AG10803 (cell line): ENCODE results near the gene GPT2.

Experiments
- DNase-seq: peaks from one replicate; pipeline ENCODE4 v3.0.0; 2010; ENCODE audit warnings: low read depth
- H3K4me3 ChIP-seq: 2 replicates; pipeline ENCODE4 v1.5.1; 2011; ENCODE audit warnings: mild to moderate bottlenecking, low read length, control low read depth
- TF ChIP-seq, protein P1 (sequence below): conservative IDR thresholded peaks from 2 replicates; pipeline ENCODE4 v1.5.1; 2011; ENCODE audit warnings: mild to moderate bottlenecking, low read length, control low read depth, inconsistent platforms

Gene GPT2

DNA sequence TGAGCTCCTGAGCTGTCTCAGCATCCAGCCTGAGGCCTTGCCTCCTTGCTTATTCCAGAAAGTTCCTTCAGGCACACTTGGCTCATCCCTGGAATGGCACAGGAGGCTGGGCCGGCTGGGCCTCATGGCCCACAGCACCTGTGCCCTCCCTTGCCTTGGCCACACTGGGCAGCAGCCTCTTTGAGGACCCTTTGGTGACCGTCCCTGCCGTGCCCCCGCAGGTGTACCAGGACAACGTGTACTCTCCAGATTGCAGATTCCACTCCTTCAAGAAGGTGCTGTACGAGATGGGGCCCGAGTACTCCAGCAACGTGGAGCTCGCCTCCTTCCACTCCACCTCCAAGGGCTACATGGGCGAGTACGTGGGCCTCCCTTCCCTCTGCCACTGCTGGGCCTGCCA lies 34.2 kb downstream of the GPT2 start:
- no peak for DNase-seq
- TF ChIP-seq, protein P1, sequence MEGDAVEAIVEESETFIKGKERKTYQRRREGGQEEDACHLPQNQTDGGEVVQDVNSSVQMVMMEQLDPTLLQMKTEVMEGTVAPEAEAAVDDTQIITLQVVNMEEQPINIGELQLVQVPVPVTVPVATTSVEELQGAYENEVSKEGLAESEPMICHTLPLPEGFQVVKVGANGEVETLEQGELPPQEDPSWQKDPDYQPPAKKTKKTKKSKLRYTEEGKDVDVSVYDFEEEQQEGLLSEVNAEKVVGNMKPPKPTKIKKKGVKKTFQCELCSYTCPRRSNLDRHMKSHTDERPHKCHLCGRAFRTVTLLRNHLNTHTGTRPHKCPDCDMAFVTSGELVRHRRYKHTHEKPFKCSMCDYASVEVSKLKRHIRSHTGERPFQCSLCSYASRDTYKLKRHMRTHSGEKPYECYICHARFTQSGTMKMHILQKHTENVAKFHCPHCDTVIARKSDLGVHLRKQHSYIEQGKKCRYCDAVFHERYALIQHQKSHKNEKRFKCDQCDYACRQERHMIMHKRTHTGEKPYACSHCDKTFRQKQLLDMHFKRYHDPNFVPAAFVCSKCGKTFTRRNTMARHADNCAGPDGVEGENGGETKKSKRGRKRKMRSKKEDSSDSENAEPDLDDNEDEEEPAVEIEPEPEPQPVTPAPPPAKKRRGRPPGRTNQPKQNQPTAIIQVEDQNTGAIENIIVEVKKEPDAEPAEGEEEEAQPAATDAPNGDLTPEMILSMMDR = no peak
- no peak overlapping the region for H3K4me3 ChIP-seq

DNA sequence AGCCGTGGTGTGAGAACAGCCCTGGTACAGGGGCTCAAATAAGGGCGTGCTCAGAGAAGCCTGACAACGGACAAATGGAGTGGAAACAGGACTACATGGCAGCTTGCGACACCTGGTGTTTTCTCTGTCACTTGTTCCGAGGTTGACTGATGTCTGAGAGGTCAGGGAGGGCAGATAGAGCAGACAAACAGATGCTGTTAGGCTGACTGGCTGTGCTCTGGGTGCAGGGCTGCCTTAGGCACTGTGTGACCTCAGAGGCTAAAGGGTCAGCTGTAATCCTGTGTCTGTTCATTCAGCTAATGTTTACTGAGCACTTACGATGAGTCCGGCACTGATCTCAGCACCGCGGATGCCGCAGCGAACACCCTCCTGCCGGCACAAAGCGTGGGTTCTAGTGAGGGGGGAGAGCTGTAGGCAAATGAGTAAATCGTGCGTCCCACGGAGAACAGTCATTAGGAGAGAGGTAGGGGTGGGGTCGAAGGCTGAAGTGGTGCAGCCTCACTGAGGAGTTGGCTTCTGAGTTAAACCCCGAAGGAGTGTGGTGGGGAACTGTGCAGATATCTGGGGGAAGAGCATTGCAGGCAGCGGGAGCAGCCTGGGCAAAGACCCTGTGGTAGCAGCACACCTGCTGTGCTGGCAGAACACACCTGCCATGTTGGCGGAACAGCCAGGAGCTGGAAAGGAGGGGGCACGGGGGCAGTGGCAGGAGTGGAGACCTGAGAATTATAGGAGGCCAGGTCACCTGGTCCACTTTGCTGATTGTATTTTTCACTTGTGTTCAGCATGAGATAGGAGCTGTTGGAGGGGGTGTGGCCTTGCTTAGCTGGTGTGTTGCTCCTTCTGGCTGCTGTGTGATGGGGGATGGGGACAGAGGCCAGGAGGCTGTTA lies 35.0 kb downstream of the GPT2 start:
- TF ChIP-seq, protein P1 = no peak
- no peak for DNase-seq
- no peak overlapping the region for H3K4me3 ChIP-seq

DNA sequence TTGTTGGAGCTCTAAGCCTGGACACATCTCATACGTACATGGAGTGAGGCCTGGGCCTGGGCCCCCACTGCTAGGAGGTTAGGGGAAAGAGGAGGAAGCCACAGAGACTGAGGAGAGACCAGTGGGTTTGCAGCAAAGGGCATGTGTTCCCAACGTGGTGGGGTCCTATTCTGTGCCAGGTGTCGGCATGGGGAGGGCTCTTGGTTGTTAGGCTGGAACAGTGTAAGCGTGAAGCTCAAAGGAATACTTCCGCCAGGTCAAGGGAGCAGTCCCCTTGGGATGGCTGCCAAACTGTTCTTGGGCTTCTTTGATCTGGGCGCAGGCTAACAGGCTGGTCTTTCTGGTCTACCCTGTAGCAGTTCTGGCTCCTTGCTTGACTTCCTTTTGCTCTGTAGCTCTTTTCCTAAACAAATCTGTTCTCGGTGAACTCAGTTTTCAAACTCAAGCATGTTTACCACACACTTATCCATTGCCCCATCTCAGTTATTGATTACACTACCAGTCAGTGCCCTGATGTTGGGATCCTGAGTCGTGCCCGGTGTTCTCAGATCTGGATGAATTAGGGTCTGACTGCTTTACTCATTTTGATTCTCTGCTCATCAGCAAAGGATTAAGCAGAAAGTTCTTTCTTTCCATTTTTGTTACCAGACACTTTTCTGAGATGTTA lies 36.4 kb downstream of the GPT2 start:
- no peak overlapping the region for H3K4me3 ChIP-seq
- no peak for DNase-seq
- TF ChIP-seq, protein P1 = no peak

DNA sequence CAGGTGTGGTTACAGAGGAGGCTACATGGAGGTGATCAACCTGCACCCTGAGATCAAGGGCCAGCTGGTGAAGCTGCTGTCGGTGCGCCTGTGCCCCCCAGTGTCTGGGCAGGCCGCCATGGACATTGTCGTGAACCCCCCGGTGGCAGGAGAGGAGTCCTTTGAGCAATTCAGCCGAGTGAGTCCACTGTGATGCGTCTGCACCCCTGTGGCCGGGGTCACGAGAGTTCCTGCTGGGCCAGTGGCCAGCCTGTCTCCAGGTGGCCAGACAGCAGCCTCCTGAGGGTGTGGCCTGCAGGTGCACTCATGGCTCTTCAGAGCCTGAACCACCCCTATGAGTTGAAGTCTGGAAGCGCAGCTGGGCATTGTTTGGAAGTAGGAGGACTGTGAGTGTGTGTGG lies 38.1 kb downstream of the GPT2 start:
- TF ChIP-seq, protein P1 = no peak
- H3K4me3 ChIP-seq = no peak overlapping the region
- DNase-seq = no peak

DNA sequence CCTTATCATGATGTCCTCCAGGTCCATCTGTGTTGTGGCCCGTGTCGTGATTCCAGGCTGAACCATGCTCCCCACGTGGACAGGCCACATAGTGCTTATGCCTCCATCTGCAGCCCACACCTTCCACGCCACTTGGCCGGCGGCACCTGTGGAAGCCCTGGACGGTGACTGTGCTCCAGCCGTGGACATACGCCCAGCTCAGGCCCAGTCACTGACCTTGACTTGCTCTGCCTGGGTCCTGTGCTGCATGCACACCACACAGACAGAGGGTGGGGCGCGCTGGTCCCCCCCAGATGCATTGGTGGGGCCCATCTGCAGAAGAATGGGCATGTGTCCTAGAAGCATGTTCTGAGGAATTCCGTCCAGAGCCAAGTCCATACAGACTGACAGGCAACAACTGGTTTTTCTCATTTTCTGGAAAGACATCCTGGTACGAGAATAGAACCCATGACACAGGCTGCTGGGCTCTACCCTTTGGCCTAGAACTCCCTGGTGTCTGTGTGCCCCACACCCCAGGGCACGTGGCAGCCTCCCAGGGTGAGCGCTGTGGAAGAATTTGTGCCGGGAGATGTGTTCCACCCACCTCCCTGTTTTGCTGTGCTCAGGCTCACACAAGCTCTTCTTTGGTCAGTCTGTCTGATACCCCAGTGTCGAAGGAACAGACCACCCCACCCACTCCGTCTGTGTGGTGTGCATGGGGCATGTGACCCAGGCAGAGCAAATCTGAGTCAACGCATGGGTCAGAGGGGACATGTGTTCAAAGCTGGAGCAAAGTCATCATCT lies 39.5 kb downstream of the GPT2 start:
- DNase-seq = no peak
- TF ChIP-seq, protein P1 = no peak

DNA sequence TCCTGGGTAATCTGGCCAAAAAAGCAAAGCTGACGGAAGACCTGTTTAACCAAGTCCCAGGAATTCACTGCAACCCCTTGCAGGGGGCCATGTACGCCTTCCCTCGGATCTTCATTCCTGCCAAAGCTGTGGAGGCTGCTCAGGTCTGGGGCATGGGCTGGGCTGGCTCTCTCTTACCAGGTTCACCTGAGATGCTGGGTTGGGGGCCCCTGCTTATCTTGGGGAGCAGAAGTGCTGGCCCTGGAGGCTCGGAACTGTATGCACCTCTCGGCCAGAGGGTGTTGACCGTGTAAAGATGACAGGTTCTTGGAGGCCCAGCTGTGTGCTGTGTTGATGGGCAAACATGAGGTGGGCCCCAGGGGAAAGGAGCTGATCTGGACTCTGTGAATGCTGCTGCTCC lies 40.2 kb downstream of the GPT2 start:
- no peak for DNase-seq
- no peak overlapping the region for H3K4me3 ChIP-seq
- TF ChIP-seq, protein P1 = no peak

More for the DNA sequence above, 39.5 kb downstream of the GPT2 start:
- no peak overlapping the region for H3K4me3 ChIP-seq
